ENCODE measurements around the gene MEMO1.

The MEMO1 gene

GRCh38 chr2:31932589-31932988 is 78.2 kb downstream of the MEMO1 start:
- no peak overlapping the region for H3K27ac ChIP-seq
- TF ChIP-seq, protein P1, sequence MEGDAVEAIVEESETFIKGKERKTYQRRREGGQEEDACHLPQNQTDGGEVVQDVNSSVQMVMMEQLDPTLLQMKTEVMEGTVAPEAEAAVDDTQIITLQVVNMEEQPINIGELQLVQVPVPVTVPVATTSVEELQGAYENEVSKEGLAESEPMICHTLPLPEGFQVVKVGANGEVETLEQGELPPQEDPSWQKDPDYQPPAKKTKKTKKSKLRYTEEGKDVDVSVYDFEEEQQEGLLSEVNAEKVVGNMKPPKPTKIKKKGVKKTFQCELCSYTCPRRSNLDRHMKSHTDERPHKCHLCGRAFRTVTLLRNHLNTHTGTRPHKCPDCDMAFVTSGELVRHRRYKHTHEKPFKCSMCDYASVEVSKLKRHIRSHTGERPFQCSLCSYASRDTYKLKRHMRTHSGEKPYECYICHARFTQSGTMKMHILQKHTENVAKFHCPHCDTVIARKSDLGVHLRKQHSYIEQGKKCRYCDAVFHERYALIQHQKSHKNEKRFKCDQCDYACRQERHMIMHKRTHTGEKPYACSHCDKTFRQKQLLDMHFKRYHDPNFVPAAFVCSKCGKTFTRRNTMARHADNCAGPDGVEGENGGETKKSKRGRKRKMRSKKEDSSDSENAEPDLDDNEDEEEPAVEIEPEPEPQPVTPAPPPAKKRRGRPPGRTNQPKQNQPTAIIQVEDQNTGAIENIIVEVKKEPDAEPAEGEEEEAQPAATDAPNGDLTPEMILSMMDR (conservative IDR thresholded peaks at IDR 0.05) = no peak

DNA sequence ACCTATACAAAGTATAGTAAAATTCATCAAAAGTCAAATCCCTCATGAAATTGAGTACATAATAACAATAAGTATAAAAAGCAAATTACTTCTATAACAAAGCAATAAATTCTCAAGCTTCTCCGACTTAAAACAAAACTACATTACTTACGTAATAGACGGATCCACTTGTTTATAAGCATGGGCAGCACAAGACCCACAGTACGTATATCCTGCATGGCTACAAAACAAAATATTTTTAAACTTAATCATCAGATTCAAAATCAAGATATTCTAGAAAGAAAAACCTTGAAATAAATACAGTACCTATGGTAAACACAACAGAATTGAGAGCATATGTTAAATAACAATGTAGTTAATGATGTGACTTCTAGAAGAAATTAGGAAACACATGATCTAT is 78.9 kb downstream of the MEMO1 start:
- TF ChIP-seq, protein P1 (conservative IDR thresholded peaks at IDR 0.05) = no peak
- no peak overlapping the region for H3K27ac ChIP-seq

DNA sequence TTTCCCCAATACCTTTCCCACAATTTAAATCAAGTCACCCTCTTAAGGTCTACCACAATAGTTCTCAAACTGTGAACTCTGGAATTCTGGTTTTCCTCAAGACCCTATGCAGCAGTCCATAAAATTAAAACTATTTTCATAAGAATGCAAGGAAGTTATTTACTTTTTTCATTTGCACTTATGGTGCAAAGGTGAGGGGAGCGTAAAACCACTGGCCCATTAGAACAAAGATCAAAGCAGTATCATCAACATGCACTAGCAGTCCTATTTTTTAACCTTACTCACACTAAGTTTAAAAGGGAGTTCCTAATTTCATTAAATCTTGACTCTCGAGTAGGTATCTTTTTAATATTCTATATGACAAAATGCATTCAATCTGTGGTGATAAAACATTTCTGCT is 85.3 kb downstream of the MEMO1 start:
- H3K27ac ChIP-seq = no peak overlapping the region
- TF ChIP-seq, protein P1 (conservative IDR thresholded peaks at IDR 0.05) = no peak

DNA sequence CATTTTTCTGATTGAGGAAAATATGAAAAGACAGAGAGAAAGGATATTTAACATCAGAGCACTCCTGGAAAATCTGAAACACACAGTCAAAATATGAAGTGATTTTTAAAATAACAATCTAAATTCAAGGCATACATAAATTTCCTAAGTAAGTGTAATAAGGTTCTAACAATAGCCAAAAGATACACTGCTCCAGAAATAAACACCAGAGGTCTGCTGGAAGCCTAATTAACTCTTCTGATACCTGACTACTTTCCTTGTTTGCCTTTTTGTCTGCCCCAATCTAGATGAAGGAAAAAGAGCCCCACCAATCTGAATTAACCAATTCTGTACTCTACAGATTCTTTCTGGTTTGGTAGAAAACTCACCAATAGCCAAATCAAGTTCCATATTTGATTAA is 87.1 kb downstream of the MEMO1 start:
- TF ChIP-seq, protein P1 (conservative IDR thresholded peaks at IDR 0.05) = no peak
- H3K27ac ChIP-seq = no peak overlapping the region

GRCh38 chr2:31922542-31923408 is 88.0 kb downstream of the MEMO1 start:
- TF ChIP-seq, protein P1 (conservative IDR thresholded peaks at IDR 0.05) = no peak
- no peak overlapping the region; the same call in 1 of the 2 replicates for H3K27ac ChIP-seq

DNA sequence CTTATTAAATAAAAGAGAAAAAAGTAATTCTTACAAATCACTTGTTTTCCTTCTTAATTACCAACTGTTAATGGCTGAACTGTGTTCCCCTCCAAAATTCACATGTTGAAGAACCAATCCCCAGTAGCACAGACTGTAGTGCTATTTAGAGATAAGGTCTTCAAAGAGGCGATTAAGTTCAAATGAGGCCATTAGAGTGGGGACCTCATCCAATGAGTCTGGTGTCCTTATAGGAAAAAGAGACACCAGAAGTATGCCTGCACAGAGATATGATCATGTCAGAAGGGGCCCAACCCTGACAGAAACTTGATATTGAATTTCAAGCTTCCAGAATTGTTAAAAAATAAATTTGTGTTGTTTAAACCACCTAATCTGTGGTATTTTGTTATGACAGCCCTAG is 89.8 kb downstream of the MEMO1 start:
- no peak overlapping the region for H3K27ac ChIP-seq
- TF ChIP-seq, protein P1 (conservative IDR thresholded peaks at IDR 0.05) = no peak

GRCh38 chr2:31919499-31919898 is 91.3 kb downstream of the MEMO1 start:
- TF ChIP-seq, protein P1 (conservative IDR thresholded peaks at IDR 0.05) = no peak

More at GRCh38 chr2:31919499-31919898, 91.3 kb downstream of the MEMO1 start:
- no peak overlapping the region for H3K27ac ChIP-seq
